GM18505 (cell line): ENCODE data around the gene FRAT2.

Experiments used
- ATAC-seq: cut with Tn5 transposase; IDR thresholded peaks from one replicate; pipeline ENCODE4 v1.9.1; 2021; ENCODE audit not compliant: unreplicated experiment
- POLR2A ChIP-seq: IDR thresholded peaks from 4 replicates; pipeline ENCODE4 v1.6.1; 2011; ENCODE audit warnings: borderline replicate concordance; ENCODE audit not compliant: insufficient read depth, insufficient read length; ENCODE audit errors: extremely low read depth

FRAT2 gene, protein sequence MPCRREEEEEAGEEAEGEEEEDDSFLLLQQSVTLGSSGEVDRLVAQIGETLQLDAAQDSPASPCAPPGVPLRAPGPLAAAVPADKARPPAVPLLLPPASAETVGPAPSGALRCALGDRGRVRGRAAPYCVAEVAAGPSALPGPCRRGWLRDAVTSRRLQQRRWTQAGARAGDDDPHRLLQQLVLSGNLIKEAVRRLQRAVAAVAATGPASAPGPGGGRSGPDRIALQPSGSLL

DNA sequence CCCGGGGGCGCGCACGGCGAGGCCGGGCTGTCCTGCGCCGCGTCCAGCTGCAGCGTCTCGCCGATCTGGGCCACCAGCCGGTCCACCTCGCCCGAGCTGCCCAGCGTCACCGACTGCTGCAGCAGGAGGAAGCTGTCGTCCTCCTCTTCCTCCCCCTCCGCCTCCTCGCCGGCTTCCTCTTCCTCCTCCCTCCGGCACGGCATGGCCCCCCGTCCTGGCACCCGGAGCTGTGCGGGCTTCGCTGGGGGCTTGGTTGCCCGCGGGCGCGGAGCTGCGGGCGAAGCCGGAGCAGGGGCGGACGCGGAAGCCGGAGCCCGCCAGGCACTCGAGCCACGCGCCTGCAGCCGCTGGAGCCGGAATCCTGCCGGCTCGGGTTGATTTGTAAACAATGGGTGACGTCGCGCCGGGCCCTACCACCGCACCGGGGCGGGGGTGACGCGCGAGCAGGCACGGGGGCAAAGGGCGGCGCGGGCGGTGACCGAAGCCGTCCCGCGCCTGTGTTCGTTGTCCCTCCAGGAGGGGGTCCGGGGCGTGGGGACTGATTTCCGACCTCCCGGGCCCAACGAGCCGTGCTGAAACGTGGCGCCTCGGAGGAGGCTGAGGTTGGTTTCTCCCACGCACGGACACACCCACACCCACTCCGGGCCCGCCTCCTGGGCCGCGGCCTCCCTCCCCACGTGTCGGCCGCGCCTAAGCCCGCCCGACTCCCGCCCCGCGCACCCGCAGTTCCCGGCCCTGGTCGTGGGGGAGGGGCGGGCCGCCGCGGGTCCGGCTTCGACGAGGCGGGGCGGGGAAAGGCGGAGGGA lies at the start of gene FRAT2:
TSS of gene FRAT2 (minus strand) at position 360 of the 806 bp plus-strand sequence. CDS start at position 203, 157 bp downstream.
- peak; percentile 82 for ATAC-seq
- TF ChIP-seq POLR2A = peak; percentile 44

DNA sequence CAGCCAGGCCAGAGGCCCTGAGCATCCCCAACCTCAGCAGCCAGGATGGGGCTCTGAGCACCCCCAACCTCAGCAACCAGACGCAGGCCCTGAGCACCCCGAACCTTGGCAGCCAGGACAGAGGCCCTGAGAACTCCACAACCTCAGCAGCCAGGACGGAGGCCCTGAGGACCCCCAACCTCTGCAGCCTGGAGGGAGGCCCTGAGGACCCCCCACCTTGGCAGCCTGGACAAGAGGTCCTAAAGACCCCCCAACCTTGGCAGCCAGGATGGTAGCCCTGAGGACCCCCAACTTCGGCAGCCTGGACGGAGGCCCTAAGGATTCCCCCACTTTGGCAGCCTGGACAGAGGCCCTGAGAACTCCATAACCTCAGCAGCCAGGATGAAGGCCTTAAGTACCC lies 49.6 kb upstream of the FRAT2 start:
- TF ChIP-seq POLR2A = no peak
- ATAC-seq = no peak

DNA sequence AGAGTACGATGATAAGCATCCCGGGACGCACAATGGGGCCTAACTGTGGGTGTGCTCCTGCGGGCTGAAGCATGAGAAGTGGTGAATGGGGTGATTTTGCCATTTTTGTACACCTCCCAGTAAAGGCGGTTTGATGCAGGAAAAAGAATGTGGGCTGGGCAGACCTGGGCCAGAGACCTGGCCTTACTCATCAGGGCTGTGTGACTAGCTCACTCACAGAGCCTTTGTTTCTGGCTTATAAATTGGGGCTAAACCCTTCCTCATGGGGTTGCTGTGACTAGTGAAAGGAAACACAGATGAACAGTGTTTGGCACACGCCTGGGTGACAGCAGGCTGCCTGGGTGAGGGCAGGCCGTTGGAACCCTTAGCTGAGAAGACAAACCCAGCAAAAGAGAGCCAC lies 48.6 kb upstream of the FRAT2 start:
- no peak for ATAC-seq
- TF ChIP-seq POLR2A = no peak

DNA sequence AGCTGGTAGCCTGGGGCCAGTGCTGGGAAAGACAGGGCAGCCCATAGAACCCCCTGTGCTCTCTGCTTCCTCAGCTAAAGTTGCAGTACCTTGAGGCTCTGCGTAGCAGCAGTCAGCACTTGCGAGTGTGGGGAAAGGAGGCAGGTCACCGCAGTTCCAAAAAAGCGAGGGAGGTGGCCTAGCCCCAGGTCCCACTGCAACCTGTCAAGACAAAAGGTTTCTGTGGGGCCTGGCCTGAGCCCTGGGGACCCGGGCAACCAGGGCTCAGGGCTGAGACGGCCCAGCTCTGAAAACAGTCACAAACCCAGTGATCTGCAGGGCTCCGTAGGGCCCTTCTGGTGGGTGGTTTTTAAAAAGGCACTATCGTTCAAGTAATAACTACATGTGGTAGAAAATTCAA lies 47.1 kb upstream of the FRAT2 start:
- no peak for TF ChIP-seq POLR2A
- no peak for ATAC-seq

DNA sequence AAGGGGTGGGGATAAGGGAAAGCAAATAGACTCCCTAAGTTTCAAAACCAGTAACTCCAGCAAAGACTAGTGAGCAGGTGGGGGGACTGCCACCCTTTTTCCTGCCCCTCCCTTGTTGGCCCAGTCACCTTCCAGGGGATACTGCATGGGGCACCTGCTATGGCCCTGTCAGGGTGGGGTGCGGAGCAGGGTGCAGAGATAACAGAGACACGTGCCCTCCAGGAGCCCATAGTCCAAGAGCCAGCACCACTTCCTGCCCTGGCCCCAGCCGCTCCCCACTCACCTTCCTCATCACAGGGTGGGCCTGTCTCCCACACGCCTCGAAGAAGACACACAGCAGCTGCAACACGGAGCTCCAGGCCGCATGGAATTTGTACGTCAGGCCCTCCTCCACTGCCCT lies 46.0 kb upstream of the FRAT2 start:
- no peak for ATAC-seq
- TF ChIP-seq POLR2A = no peak

DNA sequence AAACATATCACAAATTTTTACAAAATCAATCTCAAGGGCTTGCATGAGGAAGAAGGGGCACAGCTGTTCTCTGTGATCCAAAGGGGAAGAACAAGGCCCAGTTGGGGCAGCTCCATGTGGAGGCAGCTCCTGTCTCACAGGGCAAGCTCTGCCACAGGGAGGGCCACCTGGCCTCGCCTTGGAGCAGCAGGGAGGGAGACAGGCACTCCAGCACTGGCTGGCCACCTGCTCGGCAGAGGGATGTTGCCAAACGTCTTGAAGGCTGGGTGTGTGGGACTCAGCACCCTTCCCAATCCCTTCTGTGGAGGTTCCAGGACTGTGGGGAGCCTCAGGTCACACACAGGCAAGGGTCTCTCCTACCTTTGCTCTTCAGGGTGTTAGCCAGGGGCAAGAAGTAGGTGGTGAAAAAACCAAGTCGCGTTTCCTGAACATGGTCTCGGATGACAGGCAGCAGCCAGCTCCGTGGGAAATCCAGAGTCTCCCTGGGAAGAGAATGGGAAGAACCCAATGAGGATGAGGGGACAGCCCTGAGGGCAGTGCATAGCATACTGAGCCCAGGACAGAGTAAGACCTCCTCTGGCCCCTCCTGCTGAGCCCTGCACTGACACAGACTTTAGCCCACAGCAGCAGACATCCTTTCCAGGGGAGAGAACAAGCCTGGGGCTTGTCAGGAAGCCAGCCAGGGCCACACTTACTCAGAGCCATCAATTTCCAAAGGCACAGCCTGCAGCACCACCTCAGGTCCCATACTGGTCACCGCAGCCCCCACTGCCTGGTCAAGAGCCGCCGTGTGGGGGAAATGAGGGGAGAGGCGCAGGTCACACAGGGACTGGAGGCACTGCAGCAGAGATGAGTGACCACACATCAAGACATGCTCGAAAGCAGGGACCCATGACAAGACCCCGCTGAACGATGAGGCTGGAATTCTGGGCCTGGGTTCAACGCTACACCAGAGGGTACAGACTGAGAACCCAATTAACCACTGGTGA lies 44.7 kb upstream of the FRAT2 start:
- no peak for ATAC-seq
- no peak for TF ChIP-seq POLR2A

DNA sequence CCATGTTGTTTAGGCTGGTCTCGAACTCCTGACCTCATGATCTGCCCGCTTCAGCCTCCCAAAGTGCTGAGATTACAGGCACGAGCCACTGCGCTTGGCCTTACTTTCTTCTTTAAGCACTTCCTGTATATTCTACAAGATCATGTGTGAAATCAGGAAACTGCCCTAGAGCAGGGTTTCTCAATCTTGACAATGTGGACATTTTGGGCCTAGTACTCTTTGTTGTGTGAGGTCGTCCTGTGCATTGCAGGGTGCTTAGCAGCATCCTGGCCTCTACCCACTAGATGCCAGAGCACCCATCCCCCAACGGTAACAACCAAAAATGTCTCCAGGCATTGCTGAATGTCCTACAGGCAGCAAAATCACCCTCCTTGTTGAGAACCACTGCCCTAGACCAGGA lies 41.9 kb upstream of the FRAT2 start:
- no peak for ATAC-seq
- TF ChIP-seq POLR2A = no peak

DNA sequence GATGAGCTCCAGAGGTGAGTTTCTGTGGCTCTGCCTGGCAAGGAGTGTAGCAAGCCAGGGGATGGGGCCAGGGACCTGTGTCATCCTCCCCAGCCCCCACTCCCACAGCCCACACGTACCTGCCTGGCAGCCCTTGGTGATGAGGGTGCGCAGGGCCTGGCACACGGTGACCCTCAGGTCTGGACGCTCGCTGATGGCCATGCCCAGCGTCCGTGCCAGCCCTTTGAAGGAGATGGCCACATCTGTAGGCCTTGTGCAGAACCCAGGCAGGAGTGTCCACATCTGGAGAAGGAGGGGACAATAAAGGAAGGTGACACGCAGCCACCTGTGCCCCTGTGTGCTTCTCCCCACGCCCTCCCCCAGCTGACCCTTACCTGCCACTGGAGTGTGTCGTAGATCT lies 38.9 kb upstream of the FRAT2 start:
- TF ChIP-seq POLR2A = no peak
- no peak for ATAC-seq

DNA sequence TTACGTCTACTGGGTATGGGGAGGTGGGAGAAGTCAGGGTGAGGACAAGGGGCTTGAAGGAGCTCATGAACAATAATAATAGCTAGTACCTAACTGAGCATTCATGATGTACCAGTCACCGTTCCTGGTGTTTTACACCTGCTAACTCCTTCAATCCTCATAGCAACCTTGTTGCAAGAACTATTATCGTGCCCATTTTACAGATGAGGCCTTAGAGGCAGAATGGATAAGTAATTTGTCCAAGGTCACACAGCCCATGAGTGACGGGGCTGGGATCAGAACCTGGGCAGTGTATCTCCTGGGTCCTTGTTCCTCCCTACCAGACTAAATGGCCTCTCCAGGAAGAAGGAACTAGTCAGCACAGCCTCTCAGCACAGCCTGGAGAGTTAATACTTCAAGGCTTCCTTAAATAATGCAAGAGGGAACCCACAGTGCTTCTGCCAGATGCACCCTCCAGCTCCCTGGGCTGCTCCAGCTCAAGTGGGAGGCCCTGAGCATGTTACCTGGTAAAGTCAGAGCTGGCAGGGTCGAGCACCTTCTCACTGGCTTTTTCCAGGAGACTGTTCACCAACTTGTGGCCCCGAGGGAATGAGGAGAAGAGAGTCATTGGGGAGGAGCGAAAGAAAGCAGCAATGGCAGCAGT lies 37.8 kb upstream of the FRAT2 start:
- TF ChIP-seq POLR2A = no peak
- ATAC-seq = no peak

DNA sequence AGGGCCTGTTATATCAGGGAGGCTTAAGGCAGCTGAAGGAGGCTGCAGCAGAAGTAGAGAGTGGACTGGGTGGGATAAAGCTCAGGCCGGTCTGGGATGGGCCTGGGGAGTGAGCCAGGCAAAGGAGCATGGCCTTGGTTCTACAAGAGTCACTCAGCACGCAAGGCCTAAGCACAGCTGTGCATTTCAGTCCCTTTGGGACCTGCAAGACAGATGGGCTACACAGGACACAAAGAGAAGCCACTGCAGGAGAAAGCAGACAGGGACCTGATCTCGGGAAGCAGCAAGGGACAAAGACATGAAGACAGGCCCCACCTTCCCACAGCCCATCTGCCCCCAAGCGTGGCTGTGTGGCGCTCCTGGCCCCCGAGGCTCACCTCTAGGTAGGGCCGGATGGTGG lies 37.2 kb upstream of the FRAT2 start:
- ATAC-seq = no peak
- no peak for TF ChIP-seq POLR2A

DNA sequence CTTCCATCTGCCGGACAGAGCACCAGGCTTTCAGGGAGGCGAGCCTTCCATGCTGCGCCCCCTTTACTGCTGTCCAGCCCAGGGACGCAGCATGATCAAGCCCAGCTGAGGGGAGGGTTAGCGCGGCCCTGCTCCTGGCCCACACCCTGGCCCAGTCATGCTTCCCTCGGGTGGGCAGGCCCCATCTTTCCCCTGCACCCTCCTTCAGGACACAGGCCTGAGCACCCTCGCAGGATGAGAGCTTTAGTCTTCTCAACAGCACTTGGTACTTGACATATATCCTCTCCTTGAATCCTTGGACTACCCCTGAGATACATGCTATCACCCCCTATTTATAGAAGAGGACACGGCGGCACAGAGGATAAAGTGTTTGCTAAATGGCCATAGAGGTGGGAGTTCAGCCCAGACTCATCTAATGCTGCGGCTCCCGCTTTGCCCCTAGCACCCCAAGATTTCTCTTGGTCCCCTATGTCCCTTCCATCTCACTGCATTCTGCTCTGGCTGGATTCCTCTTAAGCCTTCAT lies 32.7 kb upstream of the FRAT2 start:
- TF ChIP-seq POLR2A = no peak
- no peak for ATAC-seq

DNA sequence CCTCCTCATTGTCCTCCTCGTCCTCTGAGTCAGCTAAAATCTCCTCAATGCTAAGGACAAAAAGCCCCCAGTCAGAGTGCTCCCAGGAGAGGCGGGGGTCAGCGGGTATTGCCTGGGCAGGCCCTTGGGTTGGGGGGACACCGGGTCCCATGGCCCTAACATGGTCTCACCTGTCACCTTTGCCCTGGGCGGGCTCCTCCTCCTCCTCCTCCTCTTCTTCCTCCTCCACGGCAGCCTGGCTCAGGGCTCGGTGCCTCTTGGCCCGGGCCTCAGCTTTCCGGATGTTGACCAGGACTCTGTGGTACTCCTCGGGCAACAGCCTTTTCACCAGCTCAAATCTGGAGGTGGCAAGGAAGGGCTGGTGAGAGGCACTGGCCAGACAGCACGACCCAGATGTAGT lies 32.0 kb upstream of the FRAT2 start:
- TF ChIP-seq POLR2A = no peak
- no peak for ATAC-seq
